GM18858 (cell line): ENCODE measurements around the gene ITGA3.

Experiments
- ATAC-seq: cut with Tn5 transposase; IDR thresholded peaks from one replicate; pipeline ENCODE4 v1.9.1; 2021; ENCODE audit not compliant: unreplicated experiment

ITGA3 gene

GRCh38 chr17:50066995-50067394 lies 11.1 kb downstream of the ITGA3 start:
- ATAC-seq = no peak

GRCh38 chr17:50067996-50068395 lies 12.1 kb downstream of the ITGA3 start:
- no peak for ATAC-seq

GRCh38 chr17:50070908-50071680 lies 15.2 kb downstream of the ITGA3 start:
- ATAC-seq = no peak

- ATAC-seq = no peak
These were observed 15.8 kb downstream of the ITGA3 start for GRCh38 chr17:50071692-50072091.

GRCh38 chr17:50072130-50072529 lies 16.2 kb downstream of the ITGA3 start:
- ATAC-seq = no peak

- no peak for ATAC-seq
These were observed 17.0 kb downstream of the ITGA3 start for GRCh38 chr17:50072925-50073324.

- ATAC-seq = no peak
These were observed 18.3 kb downstream of the ITGA3 start for GRCh38 chr17:50074227-50074626.

GRCh38 chr17:50075446-50076032 lies 19.6 kb downstream of the ITGA3 start:
- no peak for ATAC-seq

- ATAC-seq = no peak
These were observed 20.3 kb downstream of the ITGA3 start for GRCh38 chr17:50076221-50076590.

- no peak for ATAC-seq
These were observed 20.8 kb downstream of the ITGA3 start for GRCh38 chr17:50076591-50077235.

GRCh38 chr17:50078430-50078829 lies 22.5 kb downstream of the ITGA3 start:
- no peak for ATAC-seq

GRCh38 chr17:50079334-50080095 lies 23.6 kb downstream of the ITGA3 start:
- ATAC-seq = no peak

GRCh38 chr17:50080096-50080480 lies 24.2 kb downstream of the ITGA3 start:
- ATAC-seq = no peak

GRCh38 chr17:50080827-50081226 lies 24.9 kb downstream of the ITGA3 start:
- no peak for ATAC-seq

- no peak for ATAC-seq
These were observed 25.8 kb downstream of the ITGA3 start for GRCh38 chr17:50081757-50082156.

- no peak for ATAC-seq
These were observed 31.5 kb downstream of the ITGA3 start for GRCh38 chr17:50087246-50087911.

GRCh38 chr17:50087912-50088405 lies 32.0 kb downstream of the ITGA3 start:
- ATAC-seq = no peak

- ATAC-seq = no peak
These were observed 33.3 kb downstream of the ITGA3 start for GRCh38 chr17:50088952-50089825.

- ATAC-seq = no peak
These were observed 34.2 kb downstream of the ITGA3 start for GRCh38 chr17:50090071-50090470.
